Hepatocyte (in vitro differentiated cells): Measurements from ENCODE around the gene CKAP2L.

Experiments
- CTCF ChIP-seq: fragments of 200-600 bp; sonication (generic); IDR thresholded peaks from 2 replicates; pipeline ENCODE4 v1.5.1; 2016; ENCODE audit warnings: antibody characterized with exemption, mild to moderate bottlenecking; ENCODE audit not compliant: poor library complexity
- EZH2 ChIP-seq: fragments of 200-600 bp; sonication (generic); IDR thresholded peaks from 2 replicates; pipeline ENCODE4 v1.6.1; 2016; ENCODE audit warnings: antibody characterized with exemption, mild to moderate bottlenecking, borderline replicate concordance
- EZH2phosphoT487 ChIP-seq: fragments of 200-600 bp; sonication (generic); IDR thresholded peaks from one replicate; pipeline ENCODE4 v1.6.1; 2018; ENCODE audit warnings: antibody characterized with exemption, mild to moderate bottlenecking, low read depth, moderate library complexity; ENCODE audit not compliant: unreplicated experiment, severe bottlenecking

DNA sequence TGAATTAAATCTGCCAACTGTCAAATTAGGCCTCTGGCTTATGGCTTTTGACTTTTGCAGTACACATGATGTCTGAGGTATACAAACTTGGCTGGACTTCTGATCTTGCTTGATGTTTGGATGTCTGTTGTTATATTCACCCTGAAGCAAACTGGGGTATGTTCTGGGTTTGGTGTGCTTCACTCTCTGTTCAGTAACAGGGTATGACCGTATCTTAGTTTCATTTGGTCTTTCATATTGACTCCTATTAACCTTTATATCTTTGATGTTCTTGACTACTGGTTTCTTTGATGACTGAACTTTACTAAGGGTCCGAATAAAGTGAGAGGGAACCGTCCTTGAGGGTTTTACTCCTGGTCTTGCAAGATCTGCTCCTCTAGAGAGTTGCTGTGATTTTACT is 8.2 kb downstream of the CKAP2L start:
- TF ChIP-seq CTCF, result no peak
- no peak for TF ChIP-seq EZH2phosphoT487
- no peak for TF ChIP-seq EZH2
